HEK293 (cell line): ENCODE data around the gene ZBTB20.

Experiments
- CTCF ChIA-PET: fragments of 350-600 bp; formaldehyde crosslinking; extraction: SDS; loops from one replicate; lab custom pipeline; 2021; ENCODE audit warnings: antibody characterized with exemption; lab: Yijun Ruan, JAX
- POLR2A ChIA-PET: fragments of 300-600 bp; formaldehyde crosslinking; extraction: SDS; loops from one replicate; lab custom pipeline; 2020; ENCODE audit warnings: antibody characterized with exemption, inconsistent platforms; lab: Yijun Ruan, JAX
- H3K27ac ChIP-seq: fragments of 200-500 bp; sonication (Bioruptor generic); 2 replicates; pipeline ENCODE4 v1.5.1; 2014; ENCODE audit warnings: low read depth, low read length, control low read depth, inconsistent platforms; ENCODE audit errors: extremely low read depth
- H3K36me3 ChIP-seq, 2 experiments: fragments of 200-500 bp in 1 of 2; sonication (Bioruptor generic) in 1 of 2; 1 replicate in 1 of 2; 2 replicates in 1 of 2; pipeline ENCODE4 v1.5.1; 2014 to 2017; ENCODE audit warnings: inconsistent platforms in 2 of 2, low read length in 2 of 2; ENCODE audit not compliant: control insufficient read depth in 2 of 2, insufficient read depth in 1 of 2
- H3K4me1 ChIP-seq: fragments of 200-500 bp; sonication (Bioruptor generic); 2 replicates; pipeline ENCODE4 v1.5.1; 2014; ENCODE audit warnings: mild to moderate bottlenecking, low read length, inconsistent platforms; ENCODE audit not compliant: control insufficient read depth, insufficient read depth
- H3K4me3 ChIP-seq: 2 replicates; pipeline ENCODE4 v1.5.1; 2011; ENCODE audit warnings: low read depth, mild to moderate bottlenecking, control low read depth, low read length, moderate library complexity
- H3K9me3 ChIP-seq: fragments of 200-500 bp; sonication (Bioruptor generic); 2 replicates; pipeline ENCODE4 v1.5.1; 2014; ENCODE audit warnings: low read depth, low read length, inconsistent platforms; ENCODE audit not compliant: control insufficient read depth, insufficient read depth
- EGR2 ChIP-seq: fragments of 450-650 bp; formaldehyde crosslinking; IDR thresholded peaks from 2 replicates; pipeline ENCODE4 v1.5.1; 2016; ENCODE audit warnings: low read depth, missing biosample characterization, missing genetic modification characterization
- GLI2 ChIP-seq: fragments of 450-650 bp; formaldehyde crosslinking; IDR thresholded peaks from 2 replicates; pipeline ENCODE4; 2017; ENCODE audit warnings: missing biosample characterization, missing genetic modification characterization, low read depth, borderline replicate concordance
- IKZF3 ChIP-seq: fragments of 450-650 bp; IDR thresholded peaks from 2 replicates; pipeline ENCODE4 v1.5.0; 2018; ENCODE audit warnings: missing biosample characterization, mild to moderate bottlenecking, missing genetic modification characterization, moderate library complexity
- ZBTB20 ChIP-seq: fragments of 450-650 bp; formaldehyde crosslinking; IDR thresholded peaks from 2 replicates; pipeline ENCODE4 v1.5.1; 2016; ENCODE audit warnings: missing biosample characterization, missing genetic modification characterization
- ZBTB21 ChIP-seq: fragments of 450-650 bp; formaldehyde crosslinking; IDR thresholded peaks from 2 replicates; pipeline ENCODE4 v1.5.1; 2017; ENCODE audit warnings: missing biosample characterization, missing genetic modification characterization
- ZEB2 ChIP-seq: fragments of 450-650 bp; formaldehyde crosslinking; IDR thresholded peaks from 2 replicates; pipeline ENCODE4 v1.5.1; 2016; ENCODE audit warnings: missing biosample characterization, missing genetic modification characterization
- ZNF121 ChIP-seq: fragments of 450-650 bp; formaldehyde crosslinking; IDR thresholded peaks from 2 replicates; pipeline ENCODE4 v1.5.1; 2016; ENCODE audit warnings: missing biosample characterization, missing genetic modification characterization
- ZNF174 ChIP-seq: fragments of 450-650 bp; formaldehyde crosslinking; IDR thresholded peaks from 2 replicates; pipeline ENCODE4 v1.5.0; 2017; ENCODE audit warnings: missing biosample characterization, mild to moderate bottlenecking, missing genetic modification characterization
- ZNF2 ChIP-seq: fragments of 450-650 bp; formaldehyde crosslinking; IDR thresholded peaks from 2 replicates; pipeline ENCODE4 v1.5.1; 2016; ENCODE audit warnings: missing biosample characterization, missing genetic modification characterization
- ZNF292 ChIP-seq: fragments of 450-650 bp; formaldehyde crosslinking; IDR thresholded peaks from 2 replicates; pipeline ENCODE4 v1.5.1; 2016; ENCODE audit warnings: low read depth, missing biosample characterization, missing genetic modification characterization, borderline replicate concordance
- ZNF302 ChIP-seq: fragments of 450-650 bp; formaldehyde crosslinking; IDR thresholded peaks from 2 replicates; pipeline ENCODE4 v1.5.1; 2016; ENCODE audit warnings: missing biosample characterization, missing genetic modification characterization, low read depth
- ZNF350 ChIP-seq: fragments of 450-650 bp; formaldehyde crosslinking; IDR thresholded peaks from 2 replicates; pipeline ENCODE4 v1.5.0; 2017; ENCODE audit warnings: missing biosample characterization, mild to moderate bottlenecking, missing genetic modification characterization
- ZNF449 ChIP-seq: fragments of 450-650 bp; formaldehyde crosslinking; IDR thresholded peaks from 2 replicates; pipeline ENCODE4 v1.5.1; 2017; ENCODE audit warnings: missing biosample characterization, mild to moderate bottlenecking, missing genetic modification characterization, moderate library complexity
- ZNF48 ChIP-seq: fragments of 450-650 bp; formaldehyde crosslinking; IDR thresholded peaks from 2 replicates; pipeline ENCODE4 v1.5.1; 2016; ENCODE audit warnings: missing biosample characterization, missing genetic modification characterization
- ZNF561 ChIP-seq: fragments of 450-650 bp; IDR thresholded peaks from 2 replicates; pipeline ENCODE4 v1.5.1; 2018; ENCODE audit warnings: missing biosample characterization, missing genetic modification characterization, borderline replicate concordance
- ZNF654 ChIP-seq: fragments of 450-650 bp; formaldehyde crosslinking; IDR thresholded peaks from 2 replicates; pipeline ENCODE4 v1.5.1; 2016; ENCODE audit warnings: low read depth, missing biosample characterization, missing genetic modification characterization
- ZNF768 ChIP-seq: fragments of 450-650 bp; formaldehyde crosslinking; IDR thresholded peaks from 2 replicates; pipeline ENCODE4 v1.5.1; 2018; ENCODE audit warnings: missing biosample characterization, mild to moderate bottlenecking, missing genetic modification characterization
- ZNF830 ChIP-seq: fragments of 450-650 bp; IDR thresholded peaks from 2 replicates; pipeline ENCODE4 v1.5.0; 2018; ENCODE audit warnings: missing biosample characterization, missing genetic modification characterization, low read depth, mild to moderate bottlenecking, moderate library complexity
- TF ChIP-seq, protein P1 (sequence below): fragments of 450-650 bp; formaldehyde crosslinking; IDR thresholded peaks from 2 replicates; pipeline ENCODE4 v1.5.1; 2016; ENCODE audit warnings: missing biosample characterization, missing genetic modification characterization
- TF ChIP-seq, protein P2 (sequence below): fragments of 450-650 bp; formaldehyde crosslinking; IDR thresholded peaks from 2 replicates; pipeline ENCODE4 v1.5.1; 2017; ENCODE audit warnings: missing biosample characterization, missing genetic modification characterization
- TF ChIP-seq, protein P3 (sequence below): fragments of 450-650 bp; formaldehyde crosslinking; IDR thresholded peaks from 2 replicates; pipeline ENCODE4 v1.5.1; 2016; ENCODE audit warnings: missing biosample characterization, missing genetic modification characterization
- TF ChIP-seq, protein P4 (sequence below): fragments of 450-650 bp; formaldehyde crosslinking; IDR thresholded peaks from 2 replicates; pipeline ENCODE4 v1.5.1; 2016; ENCODE audit warnings: missing biosample characterization, missing genetic modification characterization

The ZBTB20 gene

DNA sequence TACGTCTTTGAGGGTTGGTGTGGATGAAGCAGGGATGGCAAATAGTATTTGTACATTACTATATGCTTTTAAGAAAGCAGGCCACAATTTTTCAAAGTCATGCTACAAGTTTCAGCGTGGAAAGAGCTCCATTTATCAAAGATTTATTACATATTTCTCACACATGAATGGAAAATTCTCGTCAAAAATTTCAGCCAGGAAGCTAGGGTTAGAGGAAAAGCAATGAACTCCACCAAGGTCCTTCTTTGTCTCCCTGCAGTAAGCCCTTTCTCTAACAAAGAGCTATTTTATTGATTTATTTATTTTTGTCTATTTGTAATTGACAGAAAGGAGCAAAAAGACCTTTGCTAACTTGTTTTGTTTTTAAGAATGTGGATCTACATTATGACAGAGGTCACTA lies 7.5 kb upstream of the ZBTB20 start:
- CTCF ChIA-PET, result no interaction called here
- Histone ChIP-seq H3K4me3 (no peak overlapping the region), H3K27ac (no peak overlapping the region)
- TF ChIP-seq, protein P1, sequence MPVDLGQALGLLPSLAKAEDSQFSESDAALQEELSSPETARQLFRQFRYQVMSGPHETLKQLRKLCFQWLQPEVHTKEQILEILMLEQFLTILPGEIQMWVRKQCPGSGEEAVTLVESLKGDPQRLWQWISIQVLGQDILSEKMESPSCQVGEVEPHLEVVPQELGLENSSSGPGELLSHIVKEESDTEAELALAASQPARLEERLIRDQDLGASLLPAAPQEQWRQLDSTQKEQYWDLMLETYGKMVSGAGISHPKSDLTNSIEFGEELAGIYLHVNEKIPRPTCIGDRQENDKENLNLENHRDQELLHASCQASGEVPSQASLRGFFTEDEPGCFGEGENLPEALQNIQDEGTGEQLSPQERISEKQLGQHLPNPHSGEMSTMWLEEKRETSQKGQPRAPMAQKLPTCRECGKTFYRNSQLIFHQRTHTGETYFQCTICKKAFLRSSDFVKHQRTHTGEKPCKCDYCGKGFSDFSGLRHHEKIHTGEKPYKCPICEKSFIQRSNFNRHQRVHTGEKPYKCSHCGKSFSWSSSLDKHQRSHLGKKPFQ (tag by site-specific recombination), result no peak
- TF ChIP-seq ZNF302 (tag by site-specific recombination), result no peak
- no peak for TF ChIP-seq ZBTB20 (tag by site-specific recombination)
- no peak for TF ChIP-seq ZNF350
- TF ChIP-seq ZNF121 (tag by site-specific recombination), result no peak
- no peak for TF ChIP-seq ZNF654 (tag by site-specific recombination)
- TF ChIP-seq IKZF3 (tag by site-specific recombination), result no peak
- TF ChIP-seq, all 188 proteins: peak for 0
- H3K9me3 ChIP-seq, result no peaks in the 10 kb centered on the region
- POLR2A ChIA-PET, result no interaction called here
- H3K4me1 ChIP-seq, result no peaks in the 10 kb centered on the region
- no peaks in the 10 kb centered on the region for H3K36me3 ChIP-seq

- H3K4me1 ChIP-seq, result 0 out of 2 replicates have a peak, but pooled peaks cover 3% of the 10 kb centered on the region
- no peaks in the 10 kb centered on the region for H3K36me3 ChIP-seq
- POLR2A ChIA-PET, result no interaction called here
- no peak overlapping the region for H3K4me3 ChIP-seq
- no peak overlapping the region for H3K27ac ChIP-seq
- CTCF ChIA-PET, result no interaction called here
- TF ChIP-seq ZBTB21 (tag by site-specific recombination), result no peak
- TF ChIP-seq, protein P2, sequence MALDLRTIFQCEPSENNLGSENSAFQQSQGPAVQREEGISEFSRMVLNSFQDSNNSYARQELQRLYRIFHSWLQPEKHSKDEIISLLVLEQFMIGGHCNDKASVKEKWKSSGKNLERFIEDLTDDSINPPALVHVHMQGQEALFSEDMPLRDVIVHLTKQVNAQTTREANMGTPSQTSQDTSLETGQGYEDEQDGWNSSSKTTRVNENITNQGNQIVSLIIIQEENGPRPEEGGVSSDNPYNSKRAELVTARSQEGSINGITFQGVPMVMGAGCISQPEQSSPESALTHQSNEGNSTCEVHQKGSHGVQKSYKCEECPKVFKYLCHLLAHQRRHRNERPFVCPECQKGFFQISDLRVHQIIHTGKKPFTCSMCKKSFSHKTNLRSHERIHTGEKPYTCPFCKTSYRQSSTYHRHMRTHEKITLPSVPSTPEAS (tag by site-specific recombination), result no peak
- TF ChIP-seq ZNF449 (tag by site-specific recombination), result no peak
- TF ChIP-seq, protein P3, sequence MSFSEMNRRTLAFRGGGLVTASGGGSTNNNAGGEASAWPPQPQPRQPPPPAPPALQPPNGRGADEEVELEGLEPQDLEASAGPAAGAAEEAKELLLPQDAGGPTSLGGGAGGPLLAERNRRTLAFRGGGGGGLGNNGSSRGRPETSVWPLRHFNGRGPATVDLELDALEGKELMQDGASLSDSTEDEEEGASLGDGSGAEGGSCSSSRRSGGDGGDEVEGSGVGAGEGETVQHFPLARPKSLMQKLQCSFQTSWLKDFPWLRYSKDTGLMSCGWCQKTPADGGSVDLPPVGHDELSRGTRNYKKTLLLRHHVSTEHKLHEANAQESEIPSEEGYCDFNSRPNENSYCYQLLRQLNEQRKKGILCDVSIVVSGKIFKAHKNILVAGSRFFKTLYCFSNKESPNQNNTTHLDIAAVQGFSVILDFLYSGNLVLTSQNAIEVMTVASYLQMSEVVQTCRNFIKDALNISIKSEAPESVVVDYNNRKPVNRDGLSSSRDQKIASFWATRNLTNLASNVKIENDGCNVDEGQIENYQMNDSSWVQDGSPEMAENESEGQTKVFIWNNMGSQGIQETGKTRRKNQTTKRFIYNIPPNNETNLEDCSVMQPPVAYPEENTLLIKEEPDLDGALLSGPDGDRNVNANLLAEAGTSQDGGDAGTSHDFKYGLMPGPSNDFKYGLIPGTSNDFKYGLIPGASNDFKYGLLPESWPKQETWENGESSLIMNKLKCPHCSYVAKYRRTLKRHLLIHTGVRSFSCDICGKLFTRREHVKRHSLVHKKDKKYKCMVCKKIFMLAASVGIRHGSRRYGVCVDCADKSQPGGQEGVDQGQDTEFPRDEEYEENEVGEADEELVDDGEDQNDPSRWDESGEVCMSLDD (tag by site-specific recombination), result no peak
- TF ChIP-seq ZNF830, result no peak
- TF ChIP-seq GLI2, result no peak
- TF ChIP-seq, protein P4, sequence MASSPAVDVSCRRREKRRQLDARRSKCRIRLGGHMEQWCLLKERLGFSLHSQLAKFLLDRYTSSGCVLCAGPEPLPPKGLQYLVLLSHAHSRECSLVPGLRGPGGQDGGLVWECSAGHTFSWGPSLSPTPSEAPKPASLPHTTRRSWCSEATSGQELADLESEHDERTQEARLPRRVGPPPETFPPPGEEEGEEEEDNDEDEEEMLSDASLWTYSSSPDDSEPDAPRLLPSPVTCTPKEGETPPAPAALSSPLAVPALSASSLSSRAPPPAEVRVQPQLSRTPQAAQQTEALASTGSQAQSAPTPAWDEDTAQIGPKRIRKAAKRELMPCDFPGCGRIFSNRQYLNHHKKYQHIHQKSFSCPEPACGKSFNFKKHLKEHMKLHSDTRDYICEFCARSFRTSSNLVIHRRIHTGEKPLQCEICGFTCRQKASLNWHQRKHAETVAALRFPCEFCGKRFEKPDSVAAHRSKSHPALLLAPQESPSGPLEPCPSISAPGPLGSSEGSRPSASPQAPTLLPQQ (tag by site-specific recombination), result no peak
- no peak for TF ChIP-seq ZNF292 (tag by site-specific recombination)
- TF ChIP-seq ZNF561 (tag by site-specific recombination), result no peak
- TF ChIP-seq ZNF768, result no peak
- TF ChIP-seq EGR2 (tag by site-specific recombination), result no peak
- TF ChIP-seq ZEB2 (tag by site-specific recombination), result no peak
- no peak for TF ChIP-seq ZNF48 (tag by site-specific recombination)
- no peak for TF ChIP-seq ZNF174 (tag by site-specific recombination)
- no peak for TF ChIP-seq ZNF2 (tag by site-specific recombination)
- H3K9me3 ChIP-seq, result no peaks in the 10 kb centered on the region
Observed at GRCh38 chr3:115151921-115152320, 4.8 kb upstream of the ZBTB20 start.
